ENCODE results near the gene CFC1. TPM values are rescaled to one million over a fixed set of nuclear protein-coding genes. Genes with fewer than 3 reads are reported as not detected.
"Not testable (repeated sequence)": the region's sequence is repeated elsewhere in the genome, so short reads cannot be mapped to it uniquely, and the experiment has no call there.

Gene CFC1
- total RNA-seq, 4 donors from 2014 or later: 1.1 TPM; not detected in 3

GRCh38 chr2:130582970-130583369, 16.4 kb downstream of the CFC1 start:
- 85% methylated on average over 3 of the region's 7 CpGs; no CpG with 5 or more reads in 1 of the 2 donors for WGBS, 2 donors (ENCODE audit: low coverage in 1 of 2)
- intact Hi-C loops (cut with DNase I; ENCODE audit: low total_unique reads); H3K36me3 ChIP-seq; DNase-seq; H3K9me3 ChIP-seq; H3K4me3 ChIP-seq; H3K4me1 ChIP-seq; in situ Hi-C loops (cut with MboI; ENCODE audit: low pct_ligation_motif_present in 1 of 4, low pct_unique_long_range_greater_than_20kb in 1 of 4, low sequenced_read_pairs in 3 of 4); H3K27ac ChIP-seq; H3K27me3 ChIP-seq: not testable (repeated sequence)

GRCh38 chr2:130581491-130581890, 17.9 kb downstream of the CFC1 start:
- H3K27me3 ChIP-seq; in situ Hi-C loops (cut with MboI; ENCODE audit: low pct_ligation_motif_present in 1 of 4, low pct_unique_long_range_greater_than_20kb in 1 of 4, low sequenced_read_pairs in 3 of 4); intact Hi-C loops (cut with DNase I; ENCODE audit: low total_unique reads); H3K9me3 ChIP-seq; H3K4me1 ChIP-seq; DNase-seq; H3K4me3 ChIP-seq; H3K27ac ChIP-seq; H3K36me3 ChIP-seq: not testable (repeated sequence)
- no CpG with 5 or more reads among the region's 7 CpGs for WGBS, 2 donors (ENCODE audit: low coverage in 1 of 2)

GRCh38 chr2:130579121-130579520, 20.3 kb downstream of the CFC1 start:
- intact Hi-C loops (cut with DNase I; ENCODE audit: low total_unique reads); H3K27ac ChIP-seq; H3K9me3 ChIP-seq; H3K36me3 ChIP-seq; DNase-seq; H3K4me3 ChIP-seq; in situ Hi-C loops (cut with MboI; ENCODE audit: low pct_ligation_motif_present in 1 of 4, low pct_unique_long_range_greater_than_20kb in 1 of 4, low sequenced_read_pairs in 3 of 4); H3K27me3 ChIP-seq; H3K4me1 ChIP-seq: not testable (repeated sequence)
- WGBS, 2 donors (ENCODE audit: low coverage in 1 of 2): 84% methylated on average over 5 of the region's 7 CpGs; no CpG with 5 or more reads in 1 of the 2 donors

- in situ Hi-C loops (cut with MboI; ENCODE audit: low pct_ligation_motif_present in 1 of 4, low pct_unique_long_range_greater_than_20kb in 1 of 4, low sequenced_read_pairs in 3 of 4); H3K27me3 ChIP-seq; H3K27ac ChIP-seq; H3K9me3 ChIP-seq; intact Hi-C loops (cut with DNase I; ENCODE audit: low total_unique reads); H3K4me3 ChIP-seq; H3K36me3 ChIP-seq; DNase-seq; H3K4me1 ChIP-seq: not testable (repeated sequence)
- no CpG with 5 or more reads among the region's 4 CpGs for WGBS, 2 donors (ENCODE audit: low coverage in 1 of 2)
These were observed 21.8 kb downstream of the CFC1 start for GRCh38 chr2:130577559-130577958.

DNA sequence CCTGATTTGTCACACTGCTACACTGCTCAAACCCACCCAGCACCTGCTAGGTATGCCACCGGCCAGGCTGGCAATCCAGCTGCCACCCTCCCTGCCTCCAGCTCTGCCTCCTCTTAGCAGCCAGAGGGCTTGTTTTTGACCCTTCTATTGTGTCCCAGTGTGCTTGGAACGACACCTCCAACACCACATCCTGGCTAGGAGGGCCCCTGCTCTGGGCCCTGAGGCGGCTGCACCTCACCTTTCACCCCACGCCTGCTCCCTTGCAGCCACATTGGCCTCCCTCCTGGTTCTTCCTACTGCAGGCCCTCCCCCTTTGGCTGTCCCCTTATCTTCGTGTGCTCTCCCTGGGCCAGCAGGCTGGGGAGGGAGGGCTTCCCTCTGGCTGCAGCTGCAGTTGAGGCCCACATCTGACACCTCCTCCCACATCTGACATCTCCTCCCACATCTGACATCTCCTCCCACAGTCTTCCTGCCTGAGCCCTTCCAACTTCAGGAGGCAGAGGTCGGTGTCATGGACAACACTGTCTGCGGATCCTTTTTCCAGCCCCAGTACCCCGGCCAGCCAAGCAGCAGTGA, 23.1 kb downstream of the CFC1 start:
- H3K27me3 ChIP-seq; H3K36me3 ChIP-seq; H3K27ac ChIP-seq; in situ Hi-C loops (cut with MboI; ENCODE audit: low pct_ligation_motif_present in 1 of 4, low pct_unique_long_range_greater_than_20kb in 1 of 4, low sequenced_read_pairs in 3 of 4); H3K4me3 ChIP-seq; DNase-seq; H3K9me3 ChIP-seq; H3K4me1 ChIP-seq; intact Hi-C loops (cut with DNase I; ENCODE audit: low total_unique reads): not testable (repeated sequence)
- no CpG with 5 or more reads among the region's 8 CpGs for WGBS, 2 donors (ENCODE audit: low coverage in 1 of 2)

GRCh38 chr2:130574230-130574629, 25.1 kb downstream of the CFC1 start:
- 75% methylated on average over 4 of the region's 13 CpGs; no CpG with 5 or more reads in 1 of the 2 donors for WGBS, 2 donors (ENCODE audit: low coverage in 1 of 2)
- H3K27me3 ChIP-seq; DNase-seq; H3K4me1 ChIP-seq; in situ Hi-C loops (cut with MboI; ENCODE audit: low pct_ligation_motif_present in 1 of 4, low pct_unique_long_range_greater_than_20kb in 1 of 4, low sequenced_read_pairs in 3 of 4); intact Hi-C loops (cut with DNase I; ENCODE audit: low total_unique reads); H3K9me3 ChIP-seq; H3K4me3 ChIP-seq; H3K36me3 ChIP-seq; H3K27ac ChIP-seq: not testable (repeated sequence)

GRCh38 chr2:130571929-130572328, 27.4 kb downstream of the CFC1 start:
- intact Hi-C loops (cut with DNase I; ENCODE audit: low total_unique reads); H3K9me3 ChIP-seq; H3K4me3 ChIP-seq; H3K27ac ChIP-seq; H3K36me3 ChIP-seq; DNase-seq; H3K4me1 ChIP-seq; in situ Hi-C loops (cut with MboI; ENCODE audit: low pct_ligation_motif_present in 1 of 4, low pct_unique_long_range_greater_than_20kb in 1 of 4, low sequenced_read_pairs in 3 of 4); H3K27me3 ChIP-seq: not testable (repeated sequence)
- no CpG with 5 or more reads among the region's 3 CpGs for WGBS, 2 donors (ENCODE audit: low coverage in 1 of 2)

DNA sequence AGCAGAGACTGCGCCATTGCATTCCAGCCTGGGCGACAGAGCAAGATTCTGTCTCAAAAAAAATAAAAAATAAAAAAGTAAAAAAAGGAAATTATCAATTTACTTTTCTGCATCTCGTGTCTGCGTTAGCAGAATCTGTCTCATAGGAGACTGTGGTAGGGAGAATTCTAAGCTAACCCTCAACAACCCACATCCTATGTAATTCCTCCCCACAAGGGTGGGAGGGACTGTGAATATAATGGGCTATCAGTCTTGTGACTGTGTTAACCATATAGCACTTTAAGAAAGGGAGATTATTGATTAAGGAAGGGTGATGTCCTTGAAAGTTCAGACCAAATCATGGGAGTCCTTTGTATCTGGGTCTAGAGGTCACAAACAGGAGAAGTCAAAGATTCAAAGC, 33.2 kb downstream of the CFC1 start:
- H3K9me3 ChIP-seq; H3K4me3 ChIP-seq; DNase-seq; in situ Hi-C loops (cut with MboI; ENCODE audit: low pct_ligation_motif_present in 1 of 4, low pct_unique_long_range_greater_than_20kb in 1 of 4, low sequenced_read_pairs in 3 of 4); H3K36me3 ChIP-seq; H3K27me3 ChIP-seq; H3K27ac ChIP-seq; intact Hi-C loops (cut with DNase I; ENCODE audit: low total_unique reads); H3K4me1 ChIP-seq: not testable (repeated sequence)
- no CpG with 5 or more reads among the region's 4 CpGs for WGBS, 2 donors (ENCODE audit: low coverage in 1 of 2)

DNA sequence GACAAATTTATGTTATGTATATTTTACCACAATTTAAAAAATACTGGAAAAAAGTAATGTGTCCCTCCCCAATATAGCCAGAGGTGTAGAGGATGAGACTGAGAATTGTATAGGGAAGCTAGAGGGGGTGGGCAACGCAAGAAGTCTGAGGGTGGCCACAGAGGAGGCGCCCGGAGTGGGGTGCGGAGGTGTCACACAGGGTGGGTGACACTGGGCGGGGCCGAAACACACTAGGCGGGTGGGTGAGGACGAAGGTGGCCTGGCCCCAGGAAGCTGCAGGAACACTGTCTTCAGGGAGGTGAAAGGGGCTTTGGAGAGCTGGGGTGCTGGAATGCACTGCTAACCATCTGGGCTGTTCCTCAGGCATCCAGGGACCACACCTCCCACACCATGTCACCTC, 42.9 kb downstream of the CFC1 start:
- intact Hi-C loops (cut with DNase I; ENCODE audit: low total_unique reads); in situ Hi-C loops (cut with MboI; ENCODE audit: low pct_ligation_motif_present in 1 of 4, low pct_unique_long_range_greater_than_20kb in 1 of 4, low sequenced_read_pairs in 3 of 4); H3K27ac ChIP-seq; H3K27me3 ChIP-seq; H3K36me3 ChIP-seq; DNase-seq; H3K4me3 ChIP-seq; H3K9me3 ChIP-seq; H3K4me1 ChIP-seq: not testable (repeated sequence)
- WGBS, 2 donors (ENCODE audit: low coverage in 1 of 2): no CpG with 5 or more reads among the region's 8 CpGs

DNA sequence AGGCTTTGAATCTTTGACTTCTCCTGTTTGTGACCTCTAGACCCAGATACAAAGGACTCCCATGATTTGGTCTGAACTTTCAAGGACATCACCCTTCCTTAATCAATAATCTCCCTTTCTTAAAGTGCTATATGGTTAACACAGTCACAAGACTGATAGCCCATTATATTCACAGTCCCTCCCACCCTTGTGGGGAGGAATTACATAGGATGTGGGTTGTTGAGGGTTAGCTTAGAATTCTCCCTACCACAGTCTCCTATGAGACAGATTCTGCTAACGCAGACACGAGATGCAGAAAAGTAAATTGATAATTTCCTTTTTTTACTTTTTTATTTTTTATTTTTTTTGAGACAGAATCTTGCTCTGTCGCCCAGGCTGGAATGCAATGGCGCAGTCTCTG, 45.2 kb downstream of the CFC1 start:
- no CpG with 5 or more reads among the region's 4 CpGs for WGBS, 2 donors (ENCODE audit: low coverage in 1 of 2)
- H3K27me3 ChIP-seq; DNase-seq; H3K36me3 ChIP-seq; intact Hi-C loops (cut with DNase I; ENCODE audit: low total_unique reads); in situ Hi-C loops (cut with MboI; ENCODE audit: low pct_ligation_motif_present in 1 of 4, low pct_unique_long_range_greater_than_20kb in 1 of 4, low sequenced_read_pairs in 3 of 4); H3K27ac ChIP-seq; H3K9me3 ChIP-seq; H3K4me1 ChIP-seq; H3K4me3 ChIP-seq: not testable (repeated sequence)

DNA sequence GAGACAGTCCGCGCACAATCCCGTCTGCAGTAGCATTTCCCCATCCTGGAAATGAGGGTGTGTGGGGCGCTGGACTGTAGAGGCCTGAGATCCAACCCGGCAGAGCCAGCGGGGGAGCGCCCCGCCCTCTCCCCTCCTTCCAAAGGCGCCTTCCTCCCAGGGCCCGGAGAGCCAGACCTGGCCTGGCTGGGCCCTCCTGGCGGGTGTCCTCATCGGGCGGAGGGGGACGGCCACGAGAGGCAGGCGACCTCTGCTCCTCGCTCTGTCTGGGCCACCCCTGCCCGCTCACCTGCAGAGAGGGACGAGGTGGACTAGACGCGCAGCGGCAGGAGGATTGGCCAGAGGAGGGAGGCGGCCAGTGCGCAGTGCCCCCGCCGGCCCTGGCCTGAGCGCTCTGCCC, 49.9 kb downstream of the CFC1 start:
- H3K36me3 ChIP-seq; H3K4me3 ChIP-seq; intact Hi-C loops (cut with DNase I; ENCODE audit: low total_unique reads); DNase-seq; H3K4me1 ChIP-seq; in situ Hi-C loops (cut with MboI; ENCODE audit: low pct_ligation_motif_present in 1 of 4, low pct_unique_long_range_greater_than_20kb in 1 of 4, low sequenced_read_pairs in 3 of 4); H3K9me3 ChIP-seq; H3K27me3 ChIP-seq; H3K27ac ChIP-seq: not testable (repeated sequence)
- no CpG with 5 or more reads among the region's 27 CpGs for WGBS, 2 donors (ENCODE audit: low coverage in 1 of 2)
